ENCODE measurements around the gene UGT1A7. TPM values are rescaled to one million over a fixed set of nuclear protein-coding genes. Genes with fewer than 3 reads are reported as not detected.

UGT1A7 gene
- total and polyA plus RNA-seq, 9 of the 15 experiments (the other 6 are each of a cell fraction or from before 2014, with no cell fraction given) = not detected

DNA sequence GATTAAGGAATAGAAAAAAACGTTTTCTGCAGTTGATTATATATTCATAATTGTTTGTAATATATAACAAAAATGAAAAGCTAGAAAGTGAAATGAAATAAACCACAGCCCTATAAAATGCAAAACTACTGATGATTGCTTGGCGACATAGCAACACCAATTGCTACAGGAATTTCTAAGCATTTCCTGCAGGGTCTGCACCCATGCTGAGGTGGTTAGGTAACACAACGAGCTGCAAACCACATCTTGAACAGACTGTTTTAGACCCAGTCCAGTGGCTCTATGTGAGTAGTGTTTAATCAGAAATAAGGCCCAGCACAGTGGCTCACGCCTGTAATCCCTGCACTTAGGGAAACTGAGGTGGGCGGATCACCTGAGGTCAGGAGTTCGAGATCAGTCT is 27.2 kb upstream of the UGT1A7 start (continued):
- TF ChIP-seq, protein P1, sequence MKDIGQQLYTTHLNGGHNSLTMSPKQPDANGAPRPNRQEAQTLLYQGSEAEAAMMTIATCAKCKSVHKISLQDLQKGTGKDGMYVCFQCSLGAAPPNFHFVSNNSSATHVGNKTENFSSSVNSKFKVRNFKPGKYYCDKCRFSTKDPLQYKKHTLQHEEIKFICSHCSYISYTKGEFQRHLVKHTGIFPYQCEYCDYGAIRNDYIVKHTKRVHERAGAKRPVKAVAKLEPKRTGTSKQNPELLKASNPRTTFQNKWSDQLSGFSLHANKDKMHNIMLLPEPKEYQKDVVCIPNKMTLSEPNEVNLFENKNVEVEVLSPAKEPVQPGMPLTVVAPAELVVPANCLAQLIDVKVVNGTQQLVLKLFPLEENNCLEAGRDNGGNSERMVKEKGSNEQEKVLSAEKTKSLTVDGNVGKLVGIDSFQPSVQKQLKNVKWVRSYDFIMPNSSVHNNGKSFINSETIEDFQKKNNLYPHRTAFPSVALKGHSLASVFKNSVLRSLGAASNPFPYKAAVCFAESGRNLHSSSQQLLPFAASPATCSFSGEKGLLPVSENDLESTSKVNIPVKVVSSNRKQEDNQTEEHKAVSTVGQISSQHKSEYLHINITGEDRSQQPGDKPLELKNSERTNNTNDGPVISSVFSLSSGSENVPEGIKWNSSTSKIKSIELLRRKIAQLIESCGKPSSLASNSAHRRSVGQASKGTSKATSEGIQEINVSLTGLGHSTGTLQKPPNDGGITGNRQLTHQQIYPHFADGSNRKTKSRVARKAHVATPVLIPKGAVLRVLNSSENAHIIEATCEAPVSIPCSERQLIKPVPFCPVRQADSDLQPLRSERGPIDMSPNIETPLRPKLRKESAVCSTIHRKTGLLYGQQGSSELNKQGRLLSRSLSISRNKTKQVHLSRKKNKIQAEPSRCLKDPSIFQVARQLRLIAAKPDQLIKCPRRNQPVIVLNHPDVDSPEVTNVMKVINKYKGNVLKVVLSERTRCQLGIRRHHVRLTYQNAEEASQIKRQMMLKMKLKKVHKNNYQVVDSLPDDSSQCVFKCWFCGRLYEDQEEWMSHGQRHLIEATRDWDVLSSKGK (CRISPR knock-in tag; IDR thresholded peaks at IDR 0.05) = no peak
- no peak for TF ChIP-seq ZNF239 (CRISPR knock-in tag; IDR thresholded peaks at IDR 0.05)
- TF ChIP-seq TCF3 (CRISPR knock-in tag; IDR thresholded peaks at IDR 0.05) = no peak
- TF ChIP-seq, protein P2, sequence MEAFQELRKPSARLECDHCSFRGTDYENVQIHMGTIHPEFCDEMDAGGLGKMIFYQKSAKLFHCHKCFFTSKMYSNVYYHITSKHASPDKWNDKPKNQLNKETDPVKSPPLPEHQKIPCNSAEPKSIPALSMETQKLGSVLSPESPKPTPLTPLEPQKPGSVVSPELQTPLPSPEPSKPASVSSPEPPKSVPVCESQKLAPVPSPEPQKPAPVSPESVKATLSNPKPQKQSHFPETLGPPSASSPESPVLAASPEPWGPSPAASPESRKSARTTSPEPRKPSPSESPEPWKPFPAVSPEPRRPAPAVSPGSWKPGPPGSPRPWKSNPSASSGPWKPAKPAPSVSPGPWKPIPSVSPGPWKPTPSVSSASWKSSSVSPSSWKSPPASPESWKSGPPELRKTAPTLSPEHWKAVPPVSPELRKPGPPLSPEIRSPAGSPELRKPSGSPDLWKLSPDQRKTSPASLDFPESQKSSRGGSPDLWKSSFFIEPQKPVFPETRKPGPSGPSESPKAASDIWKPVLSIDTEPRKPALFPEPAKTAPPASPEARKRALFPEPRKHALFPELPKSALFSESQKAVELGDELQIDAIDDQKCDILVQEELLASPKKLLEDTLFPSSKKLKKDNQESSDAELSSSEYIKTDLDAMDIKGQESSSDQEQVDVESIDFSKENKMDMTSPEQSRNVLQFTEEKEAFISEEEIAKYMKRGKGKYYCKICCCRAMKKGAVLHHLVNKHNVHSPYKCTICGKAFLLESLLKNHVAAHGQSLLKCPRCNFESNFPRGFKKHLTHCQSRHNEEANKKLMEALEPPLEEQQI (IDR thresholded peaks at IDR 0.05) = no peak
- TF ChIP-seq SREBF2 (CRISPR knock-in tag; IDR thresholded peaks at IDR 0.05) = no peak
- TF ChIP-seq ZNF507 (tag; conservative IDR thresholded peaks at IDR 0.05) = no peak
